H1 (cell line): ENCODE data around the gene SLC25A12. TPM values are rescaled to one million over a fixed set of nuclear protein-coding genes. Genes with fewer than 3 reads are reported as not detected.

ENCODE experiments used
- CTCF ChIA-PET: fragments of 300-600 bp; sonication (Branson Sonifier 250); formaldehyde crosslinking; loops from one replicate; lab custom pipeline; 2021; ENCODE audit not compliant: partially characterized antibody; lab: Charles Lee
- POLR2A ChIA-PET: fragments of 300-600 bp; sonication (Branson Sonifier 250); formaldehyde crosslinking; loops from one replicate; lab custom pipeline; 2021; ENCODE audit warnings: inconsistent platforms; ENCODE audit not compliant: partially characterized antibody; lab: Charles Lee
- DNase-seq, 2 experiments: peaks; one replicate each; pipeline versions ENCODE4 v3.0.0 to v3.0.0-alpha.2; 2010 to 2022; ENCODE audit warnings: low spot score in 2 of 2, low read depth in 1 of 2, mixed read lengths in 1 of 2
- FAIRE-seq: peaks from 2 replicates; lab custom pipeline; 2011; peaks lifted over from hg19 to GRCh38; lab: Jason Lieb, UNC
- H2AFZ ChIP-seq: 2 replicates; pipeline ENCODE4 v1.8.1; 2012; ENCODE audit warnings: low read length, inconsistent platforms
- H2AK5ac ChIP-seq: 2 replicates; pipeline ENCODE4 v1.6.1; 2013; ENCODE audit warnings: low read depth, low read length
- H2BK120ac ChIP-seq: replicated peaks from 2 replicates; pipeline ENCODE3; 2013; ENCODE audit warnings: low read depth, low read length, inconsistent platforms
- H2BK12ac ChIP-seq: 2 replicates; pipeline ENCODE4 v1.6.1; 2013; ENCODE audit warnings: low read depth, low read length
- H2BK15ac ChIP-seq: 2 replicates; pipeline ENCODE4 v1.6.1; 2013; ENCODE audit warnings: low read length
- H2BK20ac ChIP-seq: 2 replicates; pipeline ENCODE4 v1.6.1; 2013; ENCODE audit warnings: low read length
- H2BK5ac ChIP-seq: 2 replicates; pipeline ENCODE4 v1.6.1; 2013; ENCODE audit warnings: low read depth, low read length
- H3K14ac ChIP-seq: 2 replicates; pipeline ENCODE4 v1.6.1; 2013; ENCODE audit warnings: inconsistent platforms; ENCODE audit not compliant: insufficient read length
- H3K18ac ChIP-seq: 2 replicates; pipeline ENCODE4 v1.6.1; 2013; ENCODE audit warnings: low read length; ENCODE audit errors: extremely low read depth
- H3K23ac ChIP-seq: 2 replicates; pipeline ENCODE4 v1.6.1; 2013; ENCODE audit warnings: inconsistent platforms; ENCODE audit not compliant: insufficient read length
- H3K23me2 ChIP-seq: 2 replicates; pipeline ENCODE4 v1.6.1; 2013; ENCODE audit warnings: low read depth, low read length
- H3K27ac ChIP-seq: 2 replicates; pipeline ENCODE4 v1.6.1; 2011; ENCODE audit warnings: low read depth, low read length, inconsistent platforms
- H3K27me3 ChIP-seq, 4 experiments: replicated peaks in 1 of 4; 1 replicate in 1 of 4; 2 replicates in 3 of 4; pipeline versions ENCODE4 v1.6.1 to v1.8.1; 2011 to 2013; ENCODE audit warnings: low read length in 3 of 4, mild to moderate bottlenecking in 3 of 4, inconsistent platforms in 2 of 4, mixed read lengths in 2 of 4, moderate library complexity in 1 of 4; ENCODE audit not compliant: control insufficient read depth in 3 of 4, insufficient read depth in 3 of 4; ENCODE audit errors: extremely low read depth in 1 of 4
- H3K36me3 ChIP-seq, 4 experiments: 2 replicates each; pipeline versions ENCODE4 v1.6.1 to v1.8.1; 2011 to 2013; ENCODE audit warnings: mild to moderate bottlenecking in 4 of 4, low read length in 3 of 4, moderate library complexity in 2 of 4, control low read depth in 1 of 4, inconsistent platforms in 1 of 4; ENCODE audit not compliant: insufficient read depth in 4 of 4, control insufficient read depth in 2 of 4
- H3K4ac ChIP-seq: replicated peaks from 2 replicates; pipeline ENCODE3; 2013; ENCODE audit warnings: low read length, low read depth, mixed read lengths, inconsistent platforms; ENCODE audit not compliant: insufficient read length
- H3K4me1 ChIP-seq, 4 experiments: replicated peaks in 1 of 4; 1 replicate in 1 of 4; 2 replicates in 3 of 4; pipeline versions ENCODE4 v1.6.1 to v1.8.1; 2011 to 2013; ENCODE audit warnings: low read length in 3 of 4, inconsistent platforms in 2 of 4, mixed read lengths in 1 of 4; ENCODE audit not compliant: insufficient read depth in 4 of 4, control insufficient read depth in 3 of 4
- H3K4me2 ChIP-seq, 2 experiments: 2 replicates each; pipeline versions ENCODE4 v1.6.1 to v1.8.1; 2011 to 2013; ENCODE audit warnings: low read depth in 2 of 2, low read length in 2 of 2, control low read depth in 1 of 2, inconsistent platforms in 1 of 2, mild to moderate bottlenecking in 1 of 2; ENCODE audit not compliant: insufficient read depth in 1 of 2
- H3K4me3 ChIP-seq, 4 experiments: fragments of 200-600, 300-600 bp in 1 of 4; sonication (generic), shearing (Covaris generic), sonication (Bioruptor Twin) in 1 of 4; 2 replicates each; pipeline versions ENCODE4 v1.5.1 to v1.8.1; 2011 to 2016; ENCODE audit warnings: low read length in 4 of 4, low read depth in 3 of 4, control low read depth in 2 of 4, inconsistent platforms in 2 of 4, mild to moderate bottlenecking in 2 of 4, mixed read lengths in 1 of 4, moderate library complexity in 1 of 4; ENCODE audit not compliant: insufficient read depth in 2 of 4; ENCODE audit errors: extremely low read depth in 1 of 4
- H3K56ac ChIP-seq: replicated peaks from 2 replicates; pipeline ENCODE3; 2013; ENCODE audit warnings: low read depth, mild to moderate bottlenecking, mixed read lengths, low read length, inconsistent platforms; ENCODE audit not compliant: insufficient read length
- H3K79me1 ChIP-seq: 2 replicates; pipeline ENCODE4 v1.6.1; 2013; ENCODE audit warnings: low read depth, low read length, control low read depth
- H3K79me2 ChIP-seq, 2 experiments: 2 replicates each; pipeline versions ENCODE4 v1.6.1 to v1.8.1; 2012 to 2013; ENCODE audit warnings: low read length in 2 of 2, mild to moderate bottlenecking in 2 of 2, inconsistent platforms in 1 of 2; ENCODE audit not compliant: insufficient read depth in 2 of 2, control insufficient read depth in 1 of 2
- H3K9ac ChIP-seq, 4 experiments: replicated peaks in 1 of 4; 1 replicate in 1 of 4; 2 replicates in 3 of 4; pipeline versions ENCODE4 v1.6.1 to v1.8.1; 2011 to 2013; ENCODE audit warnings: low read depth in 3 of 4, low read length in 3 of 4, control low read depth in 2 of 4, mild to moderate bottlenecking in 2 of 4, moderate library complexity in 2 of 4, inconsistent platforms in 1 of 4; ENCODE audit errors: extremely low read depth in 1 of 4
- H3K9me3 ChIP-seq, 2 experiments: 2 replicates each; pipeline versions ENCODE4 v1.6.1 to v1.8.1; 2012 to 2013; ENCODE audit warnings: mild to moderate bottlenecking in 2 of 2, moderate library complexity in 2 of 2, control low read depth in 1 of 2, inconsistent platforms in 1 of 2, low read depth in 1 of 2, low read length in 1 of 2, mixed read lengths in 1 of 2; ENCODE audit not compliant: insufficient read depth in 2 of 2
- H4K20me1 ChIP-seq, 2 experiments: replicated peaks in 1 of 2; 2 replicates each; pipeline versions ENCODE3 to v1.8.1; 2011 to 2013; ENCODE audit warnings: inconsistent platforms in 2 of 2, low read length in 2 of 2, mild to moderate bottlenecking in 1 of 2; ENCODE audit not compliant: insufficient read depth in 2 of 2, control insufficient read depth in 1 of 2
- H4K5ac ChIP-seq: 2 replicates; pipeline ENCODE4 v1.6.1; 2013; ENCODE audit warnings: low read length, low read depth, mixed read lengths, inconsistent platforms; ENCODE audit not compliant: insufficient read length
- H4K8ac ChIP-seq: 2 replicates; pipeline ENCODE4 v1.8.0; 2013; ENCODE audit warnings: mild to moderate bottlenecking, moderate library complexity, low read length, inconsistent platforms; ENCODE audit not compliant: insufficient read depth; ENCODE audit errors: extremely low read depth
- H4K91ac ChIP-seq: replicated peaks from 2 replicates; pipeline ENCODE3; 2013; ENCODE audit warnings: low read length, mixed read lengths, inconsistent platforms; ENCODE audit not compliant: insufficient read length
- ATF3 ChIP-seq: IDR thresholded peaks from 2 replicates; pipeline ENCODE4 v1.6.1; 2011; ENCODE audit warnings: low read depth, mild to moderate bottlenecking, low read length; ENCODE audit not compliant: insufficient read depth
- E2F6 ChIP-seq: IDR thresholded peaks from 2 replicates; pipeline ENCODE4 v1.6.1; 2012; ENCODE audit warnings: inconsistent platforms
- GABPA ChIP-seq: IDR thresholded peaks from 2 replicates; pipeline ENCODE4 v1.6.1; 2011; ENCODE audit warnings: mild to moderate bottlenecking, low read length, moderate library complexity, borderline replicate concordance; ENCODE audit not compliant: insufficient read depth
- JUN ChIP-seq: IDR thresholded peaks from 2 replicates; pipeline ENCODE4 v1.6.1; 2011; ENCODE audit warnings: low read depth, mild to moderate bottlenecking, improper control_type of control experiment, low read length
- JUND ChIP-seq: IDR thresholded peaks from 2 replicates; pipeline ENCODE4 v1.6.1; 2011; ENCODE audit warnings: mild to moderate bottlenecking, improper control_type of control experiment, low read length
- USF2 ChIP-seq: IDR thresholded peaks from 2 replicates; pipeline ENCODE4 v1.6.1; 2011; ENCODE audit warnings: low read length, improper control_type of control experiment
- ZNF274 ChIP-seq: IDR thresholded peaks from 2 replicates; pipeline ENCODE4 v1.7.0; 2012; ENCODE audit warnings: low read length, borderline replicate concordance; ENCODE audit errors: extremely low read depth
- WGBS, 2 experiments: shearing (Covaris generic) in 1 of 2; methylation state at CpG; one replicate each; pipeline versions ENCODE4 v1.1.6 to v1.1.7; 2013 to 2015; ENCODE audit warnings: low lambda C conversion rate in 2 of 2, mixed read lengths in 2 of 2, inconsistent platforms in 1 of 2, low coverage in 1 of 2, missing lambda C conversion rate in 1 of 2; ENCODE audit not compliant: insufficient replicate concordance in 2 of 2, insufficient coverage in 1 of 2, insufficient read length in 1 of 2; ENCODE audit errors: extremely low coverage in 1 of 2, missing lambda C conversion rate in 1 of 2; 5-methylcytosine and 5-hydroxymethylcytosine counted together
- polyA plus RNA-seq, 7 experiments: library from polyadenylated mRNA; depleted of rRNA in 3 of 7; stranded (reverse) in 5 of 7; unstranded in 2 of 7; fragments of >200 nt in 5 of 7; fragments of 200-250 nt in 2 of 7; gene quantifications; 1 replicate in 5 of 7; 2 replicates in 1 of 7; 4 replicates in 1 of 7; pipeline versions ENCODE4 v1.2.1 to v1.2.3, GENCODE V29; 2011 to 2013; ENCODE audit warnings: missing spikeins in 2 of 7, mixed read lengths in 2 of 7
- total RNA-seq: library from RNA; stranded (reverse); fragmentation: NEBNext Ultra II Directional; extraction: Animal tissue kit (Norgen Biotek cat#: 25700); gene quantifications from 2 replicates; pipeline ENCODE4 v1.2.1, GENCODE V29; 2021

SLC25A12 gene
- total and polyA plus RNA-seq, 2 of the 8 experiments (the other 6 are each of a cell fraction or from before 2014, with no cell fraction given), result 7.7 to 10.2 TPM

GRCh38 chr2:171794918-171795317 lies 99.1 kb downstream of the SLC25A12 start:
- Histone ChIP-seq H2AK5ac (no peak overlapping the region), H4K5ac (no peak overlapping the region), H3K9ac (no peak overlapping the region), H3K23ac (no peak overlapping the region), H3K79me2 (no peaks in the 10 kb centered on the region), H3K18ac (no peak overlapping the region), H3K23me2 (no peaks in the 10 kb centered on the region), H3K4me1 (peaks cover 6 to 23% (median 10%) of the 10 kb centered on the region in 4 experiments; a peak in 6 of 7 replicates), H3K56ac (no peak overlapping the region), H2BK15ac (no peak overlapping the region), H3K14ac (no peak overlapping the region), H3K27ac (no peak overlapping the region), H3K27me3 (no peaks in the 10 kb centered on the region), H2BK20ac (no peak overlapping the region), H3K4me2 (peak overlapping the region; percentile 9 to 40; a peak in 1 of 4 replicates), H4K91ac (no peak overlapping the region), H3K4ac (no peak overlapping the region), H2BK12ac (no peak overlapping the region), H3K9me3 (no peaks in the 10 kb centered on the region), H3K4me3 (no peak overlapping the region), H3K79me1 (no peaks in the 10 kb centered on the region), H2AFZ (no peak overlapping the region), H2BK5ac (no peak overlapping the region), H4K20me1 (no peaks in the 10 kb centered on the region), H3K36me3 (0 out of 8 replicates have a peak, but pooled peaks cover 0 to 2% (median 0%) of the 10 kb centered on the region in 4 experiments), H4K8ac (no peak overlapping the region), H2BK120ac (no peak overlapping the region)
- DNase-seq (no peak), FAIRE-seq (no peak)
- 57% methylated on average over 4 of the region's 4 CpGs; no CpG with 5 or more reads in 1 of the 2 experiments for WGBS, 2 experiments
- TF ChIP-seq E2F6, result no peak
- no peak for TF ChIP-seq USF2
- TF ChIP-seq ZNF274, result no peak
- TF ChIP-seq GABPA, result no peak
- no peak for TF ChIP-seq JUN
- no peak for TF ChIP-seq ATF3
- no peak for TF ChIP-seq JUND
- POLR2A ChIA-PET, result no interaction called here
- CTCF ChIA-PET, result interaction anchor here (1.5 to 2.2 kb wide), 4 partner anchors 10 to 332 kb away, joined by 4 to 6 read pairs (median 6); no protein-coding TSS in a partner anchor
